ENCODE data around the gene TMEM232. TPM values are rescaled to one million over a fixed set of nuclear protein-coding genes. Genes with fewer than 3 reads are reported as not detected.

The TMEM232 gene
- total and polyA plus RNA-seq, 2 experiments from 2014 or later: 1.3 to 1.9 TPM

- Histone ChIP-seq H3K79me2 (replicated peaks; ENCODE audit: insufficient read depth) (no peaks in the 10 kb centered on the region), H2AFZ (no peak overlapping the region), H3K4me3 (no peak overlapping the region), H3K9me2 (ENCODE audit: insufficient read depth) (no peaks in the 10 kb centered on the region), H3K27me3 (ENCODE audit: insufficient read depth) (no peaks in the 10 kb centered on the region), H3K4me2 (no peak overlapping the region), H3K27ac (ENCODE audit: low read depth) (no peak overlapping the region), H3F3A (replicated peaks; ENCODE audit: low read depth) (no peaks in the 10 kb centered on the region), H3K36me3 (ENCODE audit: insufficient read depth) (no peaks in the 10 kb centered on the region), H3K4me1 (ENCODE audit: insufficient read depth) (peaks cover 25% of the 10 kb centered on the region), H4K20me1 (replicated peaks; ENCODE audit: insufficient read depth) (no peaks in the 10 kb centered on the region)
- Mint-ChIP-seq H3K27me3 (ENCODE audit: insufficient read depth, low read depth, poor library complexity) (peaks cover 2% of the 10 kb centered on the region), H3K36me3 (ENCODE audit: low read depth) (peaks cover 6% of the 10 kb centered on the region; the same call in 2 of the 3 replicates), H3K4me3 (no peak overlapping the region), H3K27ac (no peak overlapping the region), H3K9me3 (0 out of 3 replicates have a peak, but pooled peaks cover 5% of the 10 kb centered on the region), H3K4me1 (peaks cover 32% of the 10 kb centered on the region)
- no peak for ATAC-seq
- DNase-seq (ENCODE audit: low spot score): no peak
- no peak for TF ChIP-seq ZNF331 (CRISPR knock-in tag; IDR thresholded peaks at IDR 0.05; ENCODE audit: low read depth)
These were observed 212.4 kb downstream of the TMEM232 start for GRCh38 chr5:110514030-110514429.

- Mint-ChIP-seq H3K4me1 (peaks cover 19% of the 10 kb centered on the region), H3K36me3 (ENCODE audit: low read depth) (peaks cover 6% of the 10 kb centered on the region; the same call in 2 of the 3 replicates), H3K27ac (no peak overlapping the region), H3K4me3 (no peak overlapping the region), H3K27me3 (ENCODE audit: insufficient read depth, low read depth, poor library complexity) (no peaks in the 10 kb centered on the region), H3K9me3 (0 out of 3 replicates have a peak, but pooled peaks cover 5% of the 10 kb centered on the region)
- Histone ChIP-seq H4K20me1 (replicated peaks; ENCODE audit: insufficient read depth) (no peaks in the 10 kb centered on the region), H3K4me2 (no peak overlapping the region), H3K4me3 (no peak overlapping the region), H3K4me1 (ENCODE audit: insufficient read depth) (peaks cover 15% of the 10 kb centered on the region; the same call in 1 of the 2 replicates), H2AFZ (no peak overlapping the region), H3K79me2 (replicated peaks; ENCODE audit: insufficient read depth) (no peaks in the 10 kb centered on the region), H3K27me3 (ENCODE audit: insufficient read depth) (no peaks in the 10 kb centered on the region), H3F3A (replicated peaks; ENCODE audit: low read depth) (no peaks in the 10 kb centered on the region), H3K27ac (ENCODE audit: low read depth) (no peak overlapping the region), H3K9me2 (ENCODE audit: insufficient read depth) (no peaks in the 10 kb centered on the region), H3K36me3 (ENCODE audit: insufficient read depth) (no peaks in the 10 kb centered on the region)
- TF ChIP-seq STAT1 (IDR thresholded peaks at IDR 0.05; ENCODE audit: unreplicated experiment): no peak
- TF ChIP-seq CREB1 (CRISPR knock-in tag; IDR thresholded peaks at IDR 0.05; ENCODE audit: low read depth): no peak
- DNase-seq (ENCODE audit: low spot score): no peak
- ATAC-seq: no peak
These were observed 214.2 kb downstream of the TMEM232 start for GRCh38 chr5:110512266-110512665.

- H3K4me2 ChIP-seq: no peak overlapping the region
- H3K36me3 ChIP-seq (ENCODE audit: insufficient read depth): no peaks in the 10 kb centered on the region
- H3F3A ChIP-seq (replicated peaks; ENCODE audit: low read depth): no peaks in the 10 kb centered on the region
- Mint-ChIP-seq H3K4me1 (peaks cover 13% of the 10 kb centered on the region), H3K9me3 (0 out of 3 replicates have a peak, but pooled peaks cover 5% of the 10 kb centered on the region), H3K27me3 (ENCODE audit: insufficient read depth, low read depth, poor library complexity) (no peaks in the 10 kb centered on the region), H3K27ac (peak overlapping the region; percentile 85), H3K36me3 (ENCODE audit: low read depth) (peaks cover 3% of the 10 kb centered on the region; the same call in 2 of the 3 replicates), H3K4me3 (peak overlapping the region; percentile 10; the same call in 1 of the 3 replicates)
- H4K20me1 ChIP-seq (replicated peaks; ENCODE audit: insufficient read depth): no peaks in the 10 kb centered on the region
- TF ChIP-seq ZNF331 (CRISPR knock-in tag; IDR thresholded peaks at IDR 0.05; ENCODE audit: low read depth) (no peak), NANOG (IDR thresholded peaks at IDR 0.05; ENCODE audit: borderline replicate concordance) (peak; percentile 43; the same call in 1 of the 2 replicates)
- no peak overlapping the region for H3K4me3 ChIP-seq
- peak; percentile 28 for DNase-seq (ENCODE audit: low spot score)
- H3K4me1 ChIP-seq (ENCODE audit: insufficient read depth): 0 out of 2 replicates have a peak, but pooled peaks cover 10% of the 10 kb centered on the region
- no peak overlapping the region for H2AFZ ChIP-seq
- H3K27ac ChIP-seq (ENCODE audit: low read depth): peak overlapping the region; percentile 78
- H3K79me2 ChIP-seq (replicated peaks; ENCODE audit: insufficient read depth): no peaks in the 10 kb centered on the region
- ATAC-seq: no peak
- no peaks in the 10 kb centered on the region for H3K27me3 ChIP-seq (ENCODE audit: insufficient read depth)
- H3K9me2 ChIP-seq (ENCODE audit: insufficient read depth): no peaks in the 10 kb centered on the region
These were observed 216.3 kb downstream of the TMEM232 start for GRCh38 chr5:110510146-110510545.

- Histone ChIP-seq H3K4me1 (ENCODE audit: insufficient read depth) (0 out of 2 replicates have a peak, but pooled peaks cover 10% of the 10 kb centered on the region), H3K79me2 (replicated peaks; ENCODE audit: insufficient read depth) (no peaks in the 10 kb centered on the region), H3K9me2 (ENCODE audit: insufficient read depth) (no peaks in the 10 kb centered on the region), H3K4me2 (no peak overlapping the region), H3K4me3 (no peak overlapping the region), H3K27ac (ENCODE audit: low read depth) (no peak overlapping the region), H2AFZ (no peak overlapping the region), H4K20me1 (replicated peaks; ENCODE audit: insufficient read depth) (no peaks in the 10 kb centered on the region), H3K36me3 (ENCODE audit: insufficient read depth) (no peaks in the 10 kb centered on the region), H3F3A (replicated peaks; ENCODE audit: low read depth) (no peaks in the 10 kb centered on the region), H3K27me3 (ENCODE audit: insufficient read depth) (no peaks in the 10 kb centered on the region)
- H3K9me3 Mint-ChIP-seq: 0 out of 3 replicates have a peak, but pooled peaks cover 5% of the 10 kb centered on the region
- H3K27ac Mint-ChIP-seq: no peak overlapping the region
- no peak for DNase-seq (ENCODE audit: low spot score)
- H3K27me3 Mint-ChIP-seq (ENCODE audit: insufficient read depth, low read depth, poor library complexity): no peaks in the 10 kb centered on the region
- no peak overlapping the region for H3K4me3 Mint-ChIP-seq
- H3K4me1 Mint-ChIP-seq: peaks cover 13% of the 10 kb centered on the region
- peaks cover 3% of the 10 kb centered on the region; the same call in 2 of the 3 replicates for H3K36me3 Mint-ChIP-seq (ENCODE audit: low read depth)
- ATAC-seq: no peak
- TF ChIP-seq ETS1 (IDR thresholded peaks at IDR 0.05) (no peak), EZH2phosphoT487 (IDR thresholded peaks at IDR 0.05; ENCODE audit: unreplicated experiment) (no peak), JUNB (IDR thresholded peaks at IDR 0.05; ENCODE audit: unreplicated experiment) (no peak), ZNF331 (CRISPR knock-in tag; IDR thresholded peaks at IDR 0.05; ENCODE audit: low read depth) (no peak)
These were observed 218.5 kb downstream of the TMEM232 start for GRCh38 chr5:110507972-110508371.
